Testis (tissue), 2 donors: ENCODE results near the gene PPP3R1.

Experiments
- POLR2A ChIP-seq: fragments of 450-650 bp; IDR thresholded peaks from one replicate; pipeline ENCODE4 v1.6.1; 2017; ENCODE audit warnings: antibody characterized with exemption, mild to moderate bottlenecking, moderate library complexity
- TF ChIP-seq, protein P1 (sequence below), 3 experiments: fragments of 450-650 bp in 2 of 3; fragments of 200-600 bp in 1 of 3; sonication (generic) in 1 of 3; IDR thresholded peaks; one replicate each; pipeline ENCODE4 v1.5.1; 2016 to 2019; ENCODE audit warnings: antibody characterized with exemption in 3 of 3, mild to moderate bottlenecking in 2 of 3, moderate library complexity in 1 of 3

DNA sequence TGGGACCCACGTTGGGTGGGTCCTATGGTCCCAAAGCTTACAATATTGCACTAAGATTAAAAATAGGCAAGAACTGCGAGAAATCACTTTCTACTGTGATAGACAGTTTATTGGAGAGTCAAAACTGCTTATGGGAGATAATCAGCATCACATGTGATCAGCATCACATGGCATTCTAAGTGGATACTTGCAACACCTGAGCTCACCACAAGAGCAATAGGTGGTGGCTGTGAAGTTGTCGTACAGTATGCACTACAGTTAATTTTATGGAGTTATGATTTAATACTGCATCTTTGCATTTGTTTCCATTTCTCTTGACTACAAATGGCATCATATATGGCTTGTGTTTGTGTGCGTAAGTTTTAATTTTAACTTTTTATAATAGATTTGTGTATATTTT, 83.0 kb downstream of the PPP3R1 start:
- TF ChIP-seq POLR2A, result no peak
- TF ChIP-seq, protein P1, sequence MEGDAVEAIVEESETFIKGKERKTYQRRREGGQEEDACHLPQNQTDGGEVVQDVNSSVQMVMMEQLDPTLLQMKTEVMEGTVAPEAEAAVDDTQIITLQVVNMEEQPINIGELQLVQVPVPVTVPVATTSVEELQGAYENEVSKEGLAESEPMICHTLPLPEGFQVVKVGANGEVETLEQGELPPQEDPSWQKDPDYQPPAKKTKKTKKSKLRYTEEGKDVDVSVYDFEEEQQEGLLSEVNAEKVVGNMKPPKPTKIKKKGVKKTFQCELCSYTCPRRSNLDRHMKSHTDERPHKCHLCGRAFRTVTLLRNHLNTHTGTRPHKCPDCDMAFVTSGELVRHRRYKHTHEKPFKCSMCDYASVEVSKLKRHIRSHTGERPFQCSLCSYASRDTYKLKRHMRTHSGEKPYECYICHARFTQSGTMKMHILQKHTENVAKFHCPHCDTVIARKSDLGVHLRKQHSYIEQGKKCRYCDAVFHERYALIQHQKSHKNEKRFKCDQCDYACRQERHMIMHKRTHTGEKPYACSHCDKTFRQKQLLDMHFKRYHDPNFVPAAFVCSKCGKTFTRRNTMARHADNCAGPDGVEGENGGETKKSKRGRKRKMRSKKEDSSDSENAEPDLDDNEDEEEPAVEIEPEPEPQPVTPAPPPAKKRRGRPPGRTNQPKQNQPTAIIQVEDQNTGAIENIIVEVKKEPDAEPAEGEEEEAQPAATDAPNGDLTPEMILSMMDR (IDR thresholded peaks at IDR 0.05), result no peak
